B cell (primary cell): ENCODE measurements around the gene TRIM47. TPM values are rescaled to one million over a fixed set of nuclear protein-coding genes. Genes with fewer than 3 reads are reported as not detected.

Source experiments
- ATAC-seq: fragments of 200-7000 bp; cut with Tn5 transposase; one replicate; pipeline ENCODE4 v1.10.0; 2021; ENCODE audit warnings: low read depth, mild to moderate bottlenecking, moderate number of reproducible peaks, moderate library complexity
- CTCF ChIA-PET: fragments of 350-600 bp; sonication (Branson Sonifier 250); formaldehyde crosslinking; loops from one replicate; lab custom pipeline; 2021; ENCODE audit warnings: antibody characterized with exemption, inconsistent platforms; lab: Charles Lee
- POLR2A ChIA-PET: fragments of 350-600 bp; sonication (Branson Sonifier 250); formaldehyde crosslinking; loops from one replicate; lab custom pipeline; 2021; ENCODE audit warnings: antibody characterized with exemption; lab: Charles Lee
- DNase-seq: peaks from one replicate; pipeline ENCODE4 v3.0.0; 2013
- H2AFZ ChIP-seq: 2 replicates; pipeline ENCODE4 v1.6.1; 2012; ENCODE audit warnings: mild to moderate bottlenecking, low read depth, low read length; ENCODE audit not compliant: insufficient read depth, poor library complexity, severe bottlenecking
- H3K27ac ChIP-seq, 2 donors: 1 replicate in 1 of 2; 2 replicates in 1 of 2; pipeline ENCODE4 v1.5.1; 2012 to 2013; ENCODE audit warnings: low read length in 2 of 2, mild to moderate bottlenecking in 2 of 2, moderate library complexity in 1 of 2
- H3K27me3 ChIP-seq, 4 experiments: fragments of 200-600 bp in 1 of 4; sonication (generic) in 1 of 4; replicated peaks in 1 of 4; 1 replicate in 2 of 4; 2 replicates in 2 of 4; pipeline versions ENCODE4 v1.6.1 to v1.7.0; 2013 to 2016; ENCODE audit warnings: low read length in 3 of 4, mild to moderate bottlenecking in 2 of 4, mixed read lengths in 1 of 4, moderate library complexity in 1 of 4; ENCODE audit not compliant: insufficient read depth in 4 of 4, control insufficient read depth in 3 of 4; ENCODE audit errors: control extremely low read depth in 1 of 4
- H3K36me3 ChIP-seq, 2 experiments: replicated peaks in 1 of 2; 1 replicate in 1 of 2; 2 replicates in 1 of 2; pipeline versions ENCODE4 v1.6.1 to v1.7.1; 2013; ENCODE audit warnings: low read length in 1 of 2; ENCODE audit not compliant: insufficient read depth in 2 of 2, control insufficient read depth in 1 of 2; ENCODE audit errors: control extremely low read depth in 1 of 2, extremely low read depth in 1 of 2
- H3K4me1 ChIP-seq, 2 donors: fragments of 200-600 bp in 1 of 2; sonication (generic) in 1 of 2; 1 replicate in 1 of 2; 2 replicates in 1 of 2; pipeline versions ENCODE4 v1.5.1 to v1.6.1; 2013 to 2017; ENCODE audit warnings: low read length in 2 of 2; ENCODE audit not compliant: control insufficient read depth in 2 of 2, insufficient read depth in 2 of 2
- H3K4me2 ChIP-seq: replicated peaks from 2 replicates; pipeline ENCODE3; 2012; ENCODE audit warnings: mild to moderate bottlenecking, low read depth, low read length; ENCODE audit not compliant: poor library complexity, severe bottlenecking
- H3K4me3 ChIP-seq, 5 experiments: fragments of 200-600 bp in 1 of 5; sonication (generic) in 1 of 5; 1 replicate in 3 of 5; 2 replicates in 2 of 5; pipeline versions ENCODE4 v1.5.1 to v1.7.0; 2011 to 2016; ENCODE audit warnings: low read length in 4 of 5, mild to moderate bottlenecking in 4 of 5, low read depth in 2 of 5, control low read depth in 1 of 5, moderate library complexity in 1 of 5; ENCODE audit not compliant: insufficient read depth in 1 of 5; ENCODE audit errors: control extremely low read depth in 1 of 5, extremely low read depth in 1 of 5
- H3K79me2 ChIP-seq: fragments of 200-600 bp; sonication (generic); one replicate; pipeline ENCODE4 v1.6.0; 2016; ENCODE audit warnings: low read length; ENCODE audit not compliant: control insufficient read depth, insufficient read depth
- H3K9ac ChIP-seq: fragments of 200-600 bp; sonication (generic); 2 replicates; pipeline ENCODE4 v1.6.1; 2017; ENCODE audit warnings: mild to moderate bottlenecking, low read length, moderate library complexity
- H3K9me3 ChIP-seq, 3 donors: one replicate each; pipeline versions ENCODE4 v1.6.1 to v1.7.1; 2013; ENCODE audit warnings: low read length in 2 of 3; ENCODE audit not compliant: control insufficient read depth in 2 of 3, insufficient read depth in 1 of 3; ENCODE audit errors: control extremely low read depth in 1 of 3
- H4K20me1 ChIP-seq: 2 replicates; pipeline ENCODE4 v1.6.0; 2012; ENCODE audit warnings: mild to moderate bottlenecking, low read length; ENCODE audit not compliant: insufficient read depth, control insufficient read depth, poor library complexity, severe bottlenecking
- H3K27ac Mint-ChIP-seq: one replicate; pipeline ENCODE4 v1.8.0; 2021; ENCODE audit warnings: mixed read lengths
- H3K27me3 Mint-ChIP-seq: one replicate; pipeline ENCODE4 v1.8.0; 2021; ENCODE audit warnings: mixed read lengths
- H3K4me1 Mint-ChIP-seq: one replicate; pipeline ENCODE4 v1.8.0; 2021; ENCODE audit warnings: mixed read lengths
- H3K4me3 Mint-ChIP-seq: one replicate; pipeline ENCODE4 v1.8.0; 2021; ENCODE audit warnings: mixed read lengths
- H3K9me3 Mint-ChIP-seq: one replicate; pipeline ENCODE4 v1.8.0; 2022; ENCODE audit warnings: mixed read lengths; ENCODE audit not compliant: insufficient read depth
- EZH2 ChIP-seq: IDR thresholded peaks from 2 replicates; pipeline ENCODE4 v1.6.1; 2012; ENCODE audit warnings: borderline replicate concordance, low read depth, mild to moderate bottlenecking, moderate library complexity, low read length; ENCODE audit not compliant: insufficient read depth, poor library complexity, severe bottlenecking
- WGBS: methylation state at CpG from one replicate; pipeline ENCODE4 v1.1.5; 2013; ENCODE audit warnings: missing lambda C conversion rate; ENCODE audit not compliant: insufficient coverage; 5-methylcytosine and 5-hydroxymethylcytosine counted together
- intact Hi-C: fragments of 100-400 bp; cut with micrococcal nuclease; formaldehyde crosslinking; loops from one replicate; pipeline ENCODE4 v1.10.0; 2022
- polyA plus RNA-seq: library from polyadenylated mRNA; depleted of rRNA; stranded (reverse); fragments of >200 nt; gene quantifications from 2 replicates; pipeline ENCODE4 v1.2.3, GENCODE V29; 2012
- total RNA-seq, 2 donors: library from RNA; stranded (reverse); fragments of 120-200 nt in 1 of 2; gene quantifications; 1 replicate in 1 of 2; 2 replicates in 1 of 2; pipeline versions ENCODE4 v1.2.3 to v1.2.4, GENCODE V29; 2013 to 2022
- TF ChIP-seq, protein P1 (sequence below): fragments of 200-600 bp; IDR thresholded peaks from one replicate; pipeline ENCODE4 v1.8.0; 2022; ENCODE audit warnings: antibody characterized with exemption, mild to moderate bottlenecking

The TRIM47 gene
- total and polyA plus RNA-seq, 2 donors (not counting 1 experiment from before 2014, with no cell fraction given), result 6.4 to 8.3 TPM

DNA sequence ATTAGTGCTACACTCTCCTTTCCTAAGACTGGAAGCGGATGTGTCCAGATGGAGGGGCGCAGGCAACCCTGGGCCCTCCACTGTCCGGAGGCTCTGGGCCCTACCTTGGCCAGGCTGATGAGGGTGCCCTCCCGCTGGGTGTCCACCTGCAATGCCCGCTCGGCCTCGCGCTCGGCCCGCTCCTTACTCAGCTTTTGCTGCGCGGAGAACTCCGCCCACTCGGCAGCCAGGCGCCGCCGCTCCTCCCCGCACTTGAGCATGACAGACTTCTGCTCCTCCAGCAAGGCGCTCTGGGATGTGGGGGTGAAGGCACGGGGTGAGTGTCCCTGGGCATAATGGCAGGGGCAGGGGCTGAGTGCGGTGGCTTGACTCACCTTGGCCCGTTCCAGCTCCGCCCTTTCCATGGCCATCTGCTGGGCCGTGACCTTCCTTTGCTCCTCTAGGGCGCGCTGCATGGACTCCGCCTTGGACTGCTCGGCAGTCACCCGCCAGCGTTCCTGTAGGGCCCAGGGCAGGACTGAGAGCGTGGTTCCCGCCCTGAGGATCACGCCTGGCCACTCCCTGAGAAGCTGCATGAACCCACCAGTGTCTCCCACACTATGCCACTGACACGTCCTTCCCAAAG lies 36.4 kb upstream of the TRIM47 start:
- ATAC-seq (no peak), DNase-seq (no peak)
- no peak overlapping the region for H3K4me3 Mint-ChIP-seq
- H3K4me1 Mint-ChIP-seq, result no peaks in the 10 kb centered on the region
- H3K27me3 ChIP-seq, result no peaks in the 10 kb centered on the region
- H3K79me2 ChIP-seq, result no peaks in the 10 kb centered on the region
- no peak overlapping the region for H3K27ac Mint-ChIP-seq
- no peak overlapping the region for H2AFZ ChIP-seq
- no peaks in the 10 kb centered on the region for H3K9me3 Mint-ChIP-seq
- H3K9me3 ChIP-seq, result no peaks in the 10 kb centered on the region
- no peak overlapping the region for H3K9ac ChIP-seq
- H3K27me3 Mint-ChIP-seq, result no peaks in the 10 kb centered on the region
- no peak overlapping the region for H3K27ac ChIP-seq
- intact Hi-C loops, result no loop called here
- H3K4me3 ChIP-seq, result no peak overlapping the region
- no peak overlapping the region for H3K4me2 ChIP-seq
- no peak for TF ChIP-seq EZH2
- TF ChIP-seq, protein P1, sequence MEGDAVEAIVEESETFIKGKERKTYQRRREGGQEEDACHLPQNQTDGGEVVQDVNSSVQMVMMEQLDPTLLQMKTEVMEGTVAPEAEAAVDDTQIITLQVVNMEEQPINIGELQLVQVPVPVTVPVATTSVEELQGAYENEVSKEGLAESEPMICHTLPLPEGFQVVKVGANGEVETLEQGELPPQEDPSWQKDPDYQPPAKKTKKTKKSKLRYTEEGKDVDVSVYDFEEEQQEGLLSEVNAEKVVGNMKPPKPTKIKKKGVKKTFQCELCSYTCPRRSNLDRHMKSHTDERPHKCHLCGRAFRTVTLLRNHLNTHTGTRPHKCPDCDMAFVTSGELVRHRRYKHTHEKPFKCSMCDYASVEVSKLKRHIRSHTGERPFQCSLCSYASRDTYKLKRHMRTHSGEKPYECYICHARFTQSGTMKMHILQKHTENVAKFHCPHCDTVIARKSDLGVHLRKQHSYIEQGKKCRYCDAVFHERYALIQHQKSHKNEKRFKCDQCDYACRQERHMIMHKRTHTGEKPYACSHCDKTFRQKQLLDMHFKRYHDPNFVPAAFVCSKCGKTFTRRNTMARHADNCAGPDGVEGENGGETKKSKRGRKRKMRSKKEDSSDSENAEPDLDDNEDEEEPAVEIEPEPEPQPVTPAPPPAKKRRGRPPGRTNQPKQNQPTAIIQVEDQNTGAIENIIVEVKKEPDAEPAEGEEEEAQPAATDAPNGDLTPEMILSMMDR, result no peak
- H3K4me1 ChIP-seq, result no peaks in the 10 kb centered on the region
- no peaks in the 10 kb centered on the region for H4K20me1 ChIP-seq
- peaks cover 1 to 7% of the 10 kb centered on the region in 2 experiments for H3K36me3 ChIP-seq
- ChIA-PET POLR2A (no interaction called here), CTCF (no interaction called here)
- 96% methylated on average over 28 of the region's 34 CpGs for WGBS

DNA sequence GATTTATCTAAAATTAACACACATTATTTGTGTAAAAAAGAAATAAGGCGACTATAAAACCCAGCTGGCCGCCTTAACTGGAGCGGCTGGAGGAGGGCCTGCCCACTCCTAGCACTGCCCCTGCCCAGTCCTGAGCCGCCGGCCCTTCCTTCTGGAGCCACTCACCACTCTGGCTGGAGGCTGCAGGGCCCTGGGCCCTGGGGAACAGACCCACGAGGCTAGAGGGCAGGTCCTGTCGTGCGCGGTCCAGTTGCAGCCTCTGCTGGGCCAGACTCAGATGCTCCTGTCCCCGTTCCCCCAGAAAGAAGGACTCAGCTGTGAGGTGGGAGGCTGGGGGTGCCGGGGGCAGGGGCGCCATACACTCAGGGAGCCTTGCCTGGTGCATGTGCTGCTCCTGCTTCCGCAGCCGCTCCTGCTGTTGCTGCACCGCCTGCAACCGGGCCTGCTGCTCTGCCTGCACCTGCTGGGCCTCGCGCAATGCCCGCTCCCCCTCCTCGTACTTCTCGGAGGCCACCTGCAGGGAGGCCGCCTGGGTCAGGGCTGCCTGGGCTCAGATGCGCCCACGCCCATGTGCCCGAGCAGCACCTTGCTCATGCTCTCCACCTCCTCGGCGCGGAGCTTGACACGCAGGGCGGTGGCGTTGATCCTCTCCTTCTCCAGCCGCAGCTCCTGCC lies 35.3 kb upstream of the TRIM47 start:
- H3K9ac ChIP-seq, result no peak overlapping the region
- H3K4me2 ChIP-seq, result no peak overlapping the region
- H3K9me3 ChIP-seq, result no peaks in the 10 kb centered on the region
- H3K27ac ChIP-seq, result no peak overlapping the region
- H3K4me3 Mint-ChIP-seq, result no peak overlapping the region
- H3K36me3 ChIP-seq, result peaks cover 1 to 3% of the 10 kb centered on the region in 2 experiments
- no peaks in the 10 kb centered on the region for H3K9me3 Mint-ChIP-seq
- DNase-seq (no peak), ATAC-seq (no peak)
- no peaks in the 10 kb centered on the region for H3K4me1 Mint-ChIP-seq
- ChIA-PET CTCF (interaction anchor here (0.6 kb wide), 1 partner anchor 151 kb away, joined by 4 read pairs; no protein-coding TSS in a partner anchor), POLR2A (no interaction called here)
- H2AFZ ChIP-seq, result no peak overlapping the region
- H3K79me2 ChIP-seq, result no peaks in the 10 kb centered on the region
- no peak for TF ChIP-seq EZH2
- TF ChIP-seq, protein P1, result no peak
- H4K20me1 ChIP-seq, result no peaks in the 10 kb centered on the region
- H3K27me3 ChIP-seq, result no peaks in the 10 kb centered on the region
- intact Hi-C loops, result no loop called here
- no peaks in the 10 kb centered on the region for H3K4me1 ChIP-seq
- 97% methylated on average over 30 of the region's 32 CpGs for WGBS
- no peak overlapping the region for H3K4me3 ChIP-seq
- no peaks in the 10 kb centered on the region for H3K27me3 Mint-ChIP-seq
- H3K27ac Mint-ChIP-seq, result no peak overlapping the region
